ENCODE results near the gene IGF2. TPM values are rescaled to one million over a fixed set of nuclear protein-coding genes. Genes with fewer than 3 reads are reported as not detected.

Gene IGF2
- total RNA-seq, 1 donor from 2014 or later = 75.0 TPM

DNA sequence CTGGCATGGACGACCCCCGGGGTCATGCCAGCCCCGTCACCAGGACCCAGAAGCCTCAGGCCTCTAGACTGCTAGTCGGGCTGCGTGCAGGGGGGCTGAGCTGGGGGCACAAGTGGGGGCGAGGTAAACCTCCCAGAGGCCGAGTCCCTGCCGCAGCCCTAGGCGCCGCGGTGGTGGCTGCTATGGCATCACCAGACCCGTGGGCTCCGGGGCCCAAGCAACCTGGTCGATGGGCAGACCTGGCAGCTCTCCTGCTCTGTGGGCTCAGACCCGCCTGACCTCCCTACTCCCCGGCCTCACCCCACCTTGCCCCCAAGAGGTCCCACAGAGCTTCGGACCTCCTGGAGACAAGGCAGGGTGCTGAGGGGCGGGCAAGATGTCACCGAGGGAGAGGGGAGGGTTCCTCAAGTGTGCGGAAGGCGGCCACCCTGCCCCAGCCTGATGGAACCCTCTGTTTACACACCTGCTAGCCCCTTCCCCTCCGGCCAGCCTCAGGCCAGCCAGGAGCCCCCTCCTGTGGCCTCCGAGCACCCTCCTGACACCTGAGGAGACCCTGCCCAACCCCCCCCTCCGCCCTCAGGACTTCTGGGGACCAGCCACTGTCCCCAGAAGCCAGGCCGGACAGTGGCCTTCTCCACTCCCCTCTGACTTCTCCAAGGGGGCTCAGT is 9.4 kb downstream of the IGF2 start:
- intact Hi-C loops (cut with micrococcal nuclease) = no loop called here
- Histone ChIP-seq H3K27ac (replicated peaks) (no peak overlapping the region), H3K4me1 (no peaks in the 10 kb centered on the region), H3K4me3 (no peak overlapping the region), H3K36me3 (peaks cover 16% of the 10 kb centered on the region), H3K27me3 (ENCODE audit: low read depth) (peaks cover 46% of the 10 kb centered on the region), H3K9me3 (replicated peaks) (no peaks in the 10 kb centered on the region)
- TF ChIP-seq, protein P1, sequence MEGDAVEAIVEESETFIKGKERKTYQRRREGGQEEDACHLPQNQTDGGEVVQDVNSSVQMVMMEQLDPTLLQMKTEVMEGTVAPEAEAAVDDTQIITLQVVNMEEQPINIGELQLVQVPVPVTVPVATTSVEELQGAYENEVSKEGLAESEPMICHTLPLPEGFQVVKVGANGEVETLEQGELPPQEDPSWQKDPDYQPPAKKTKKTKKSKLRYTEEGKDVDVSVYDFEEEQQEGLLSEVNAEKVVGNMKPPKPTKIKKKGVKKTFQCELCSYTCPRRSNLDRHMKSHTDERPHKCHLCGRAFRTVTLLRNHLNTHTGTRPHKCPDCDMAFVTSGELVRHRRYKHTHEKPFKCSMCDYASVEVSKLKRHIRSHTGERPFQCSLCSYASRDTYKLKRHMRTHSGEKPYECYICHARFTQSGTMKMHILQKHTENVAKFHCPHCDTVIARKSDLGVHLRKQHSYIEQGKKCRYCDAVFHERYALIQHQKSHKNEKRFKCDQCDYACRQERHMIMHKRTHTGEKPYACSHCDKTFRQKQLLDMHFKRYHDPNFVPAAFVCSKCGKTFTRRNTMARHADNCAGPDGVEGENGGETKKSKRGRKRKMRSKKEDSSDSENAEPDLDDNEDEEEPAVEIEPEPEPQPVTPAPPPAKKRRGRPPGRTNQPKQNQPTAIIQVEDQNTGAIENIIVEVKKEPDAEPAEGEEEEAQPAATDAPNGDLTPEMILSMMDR (IDR thresholded peaks at IDR 0.05; ENCODE audit: borderline replicate concordance) = no peak
- no peak for DNase-seq

GRCh38 chr11:2129308-2129698 is 9.9 kb downstream of the IGF2 start:
- Histone ChIP-seq H3K9me3 (replicated peaks) (no peaks in the 10 kb centered on the region), H3K27ac (replicated peaks) (no peak overlapping the region), H3K4me1 (no peaks in the 10 kb centered on the region), H3K36me3 (peaks cover 16% of the 10 kb centered on the region), H3K4me3 (no peak overlapping the region), H3K27me3 (ENCODE audit: low read depth) (peaks cover 40% of the 10 kb centered on the region)
- intact Hi-C loops (cut with micrococcal nuclease) = no loop called here
- no peak for DNase-seq
- TF ChIP-seq, protein P1 (IDR thresholded peaks at IDR 0.05; ENCODE audit: borderline replicate concordance) = no peak

GRCh38 chr11:2128511-2129307 is 10.5 kb downstream of the IGF2 start:
- H3K27ac ChIP-seq (replicated peaks) = no peak overlapping the region
- DNase-seq = no peak
- H3K9me3 ChIP-seq (replicated peaks) = no peaks in the 10 kb centered on the region
- intact Hi-C loops (cut with micrococcal nuclease) = no loop called here
- peaks cover 39% of the 10 kb centered on the region for H3K27me3 ChIP-seq (ENCODE audit: low read depth)
- peaks cover 11% of the 10 kb centered on the region for H3K36me3 ChIP-seq
- H3K4me1 ChIP-seq = no peaks in the 10 kb centered on the region
- no peak overlapping the region for H3K4me3 ChIP-seq
- TF ChIP-seq, protein P1 (IDR thresholded peaks at IDR 0.05; ENCODE audit: borderline replicate concordance) = no peak

- intact Hi-C loops (cut with micrococcal nuclease) = no loop called here
- Histone ChIP-seq H3K27ac (replicated peaks) (no peak overlapping the region), H3K36me3 (peaks cover 5% of the 10 kb centered on the region), H3K9me3 (replicated peaks) (no peaks in the 10 kb centered on the region), H3K27me3 (ENCODE audit: low read depth) (peaks cover 39% of the 10 kb centered on the region), H3K4me3 (no peak overlapping the region), H3K4me1 (no peaks in the 10 kb centered on the region)
- DNase-seq = no peak
- TF ChIP-seq, protein P1 (IDR thresholded peaks at IDR 0.05; ENCODE audit: borderline replicate concordance) = no peak
These were observed 11.1 kb downstream of the IGF2 start for GRCh38 chr11:2128130-2128510.

DNA sequence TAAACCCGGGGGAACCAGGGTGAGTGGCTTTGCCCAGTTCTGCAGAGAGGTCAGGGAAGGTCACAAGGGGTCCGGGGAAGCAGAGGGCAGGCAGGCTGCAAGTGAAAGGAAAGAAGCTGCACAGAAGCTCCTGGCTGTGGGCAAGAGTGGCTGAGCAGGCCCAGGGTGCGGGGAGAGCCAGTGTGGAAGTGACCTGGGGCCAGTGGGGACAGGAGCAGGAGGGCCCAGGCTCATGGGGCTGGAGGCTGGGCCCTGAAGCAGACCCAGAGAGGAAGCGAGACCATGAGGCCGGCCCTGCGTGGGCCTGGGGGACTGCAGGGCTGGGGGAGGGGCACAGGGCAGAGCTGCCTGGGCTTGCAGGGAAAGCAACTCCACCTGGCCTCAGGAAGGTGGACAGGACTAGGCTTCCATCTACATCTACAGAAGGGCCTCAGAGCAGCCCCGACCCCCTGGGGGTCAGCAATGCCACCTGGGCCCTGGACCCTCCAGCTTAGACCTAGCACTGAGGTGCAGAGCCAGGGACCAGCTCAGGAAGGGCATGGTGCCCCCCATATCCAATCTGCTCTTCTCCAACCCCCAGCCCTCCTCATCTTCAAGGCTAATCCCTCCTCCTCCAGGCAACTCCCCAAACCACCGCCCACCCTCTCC is 11.6 kb downstream of the IGF2 start:
- TF ChIP-seq, protein P1 (IDR thresholded peaks at IDR 0.05; ENCODE audit: borderline replicate concordance) = no peak
- Histone ChIP-seq H3K9me3 (replicated peaks) (no peaks in the 10 kb centered on the region), H3K4me3 (no peak overlapping the region), H3K27me3 (ENCODE audit: low read depth) (peaks cover 36% of the 10 kb centered on the region), H3K27ac (replicated peaks) (no peak overlapping the region), H3K4me1 (no peaks in the 10 kb centered on the region), H3K36me3 (peaks cover 3% of the 10 kb centered on the region)
- intact Hi-C loops (cut with micrococcal nuclease) = no loop called here
- DNase-seq = no peak

Measured in left ventricle myocardium inferior (tissue), 1 donor.